Endothelial cell of umbilical vein (primary cell): ENCODE results near the gene FOLR1. TPM values are rescaled to one million over a fixed set of nuclear protein-coding genes. Genes with fewer than 3 reads are reported as not detected.

Source experiments
- BruUV-seq: library from RNA; stranded (reverse); fragments of 400-500 nt; replicated peaks from 2 replicates; lab custom pipeline; 2021; lab: Mats Ljungman, UMichigan
- CTCF ChIA-PET: fragments of 300-600, 350-600 bp; sonication (Branson Sonifier 250); formaldehyde crosslinking; loops from one replicate; lab custom pipeline; 2021; ENCODE audit warnings: antibody characterized with exemption, inconsistent platforms; lab: Charles Lee
- POLR2A ChIA-PET: fragments of 300-600, 350-600 bp; sonication (Branson Sonifier 250); formaldehyde crosslinking; loops from one replicate; lab custom pipeline; 2021; ENCODE audit warnings: antibody characterized with exemption, inconsistent platforms; lab: Charles Lee
- DNase-seq: peaks from one replicate; pipeline ENCODE4 v3.0.0-alpha.2; 2011; ENCODE audit warnings: low read depth, low spot score
- FAIRE-seq: peaks from 2 replicates; lab custom pipeline; 2011; peaks lifted over from hg19 to GRCh38; lab: Jason Lieb, UNC
- H2AFZ ChIP-seq: 2 replicates; pipeline ENCODE4 v1.6.0; 2012; ENCODE audit warnings: low read depth, low read length, control low read depth, inconsistent platforms
- H3K27ac ChIP-seq: 2 replicates; pipeline ENCODE4 v1.5.1; 2011; ENCODE audit warnings: low read depth, mild to moderate bottlenecking, control low read depth, low read length, moderate library complexity; ENCODE audit not compliant: insufficient read depth
- H3K27me3 ChIP-seq, 2 experiments: 2 replicates each; pipeline versions ENCODE4 v1.6.0 to v1.6.1; 2011; ENCODE audit warnings: low read length in 2 of 2, mixed read lengths in 1 of 2; ENCODE audit not compliant: control insufficient read depth in 2 of 2, insufficient read depth in 2 of 2
- H3K36me3 ChIP-seq, 2 experiments: 2 replicates in 1 of 2; 3 replicates in 1 of 2; pipeline ENCODE4 v1.5.1; 2011; ENCODE audit warnings: low read length in 2 of 2, mild to moderate bottlenecking in 1 of 2, moderate library complexity in 1 of 2; ENCODE audit not compliant: control insufficient read depth in 2 of 2, insufficient read depth in 2 of 2; ENCODE audit errors: extremely low read depth in 1 of 2
- H3K4me1 ChIP-seq: 3 replicates; pipeline ENCODE4 v1.5.1; 2011; ENCODE audit warnings: mild to moderate bottlenecking, low read length; ENCODE audit not compliant: control insufficient read depth, insufficient read depth; ENCODE audit errors: extremely low read depth
- H3K4me2 ChIP-seq: 2 replicates; pipeline ENCODE4 v1.6.1; 2011; ENCODE audit warnings: low read length, control low read depth, mixed read lengths; ENCODE audit not compliant: insufficient read depth
- H3K4me3 ChIP-seq, 3 experiments: fragments of 200-600 bp in 1 of 3; sonication (generic), shearing (Covaris generic) in 1 of 3; replicated peaks in 1 of 3; 2 replicates each; pipeline ENCODE4 v1.5.1; 2011 to 2016; ENCODE audit warnings: control low read depth in 3 of 3, low read length in 3 of 3, mild to moderate bottlenecking in 2 of 3, inconsistent platforms in 1 of 3, low read depth in 1 of 3, moderate library complexity in 1 of 3; ENCODE audit not compliant: insufficient read depth in 1 of 3
- H3K79me2 ChIP-seq: 2 replicates; pipeline ENCODE4 v1.6.0; 2012; ENCODE audit warnings: low read length, inconsistent platforms; ENCODE audit not compliant: control insufficient read depth, insufficient read depth
- H3K9ac ChIP-seq: replicated peaks from 2 replicates; pipeline ENCODE3; 2011; ENCODE audit warnings: low read length, control low read depth; ENCODE audit not compliant: insufficient read depth; ENCODE audit errors: extremely low read depth
- H3K9me1 ChIP-seq: replicated peaks from 3 replicates; pipeline ENCODE4 v1.6.0; 2011; ENCODE audit warnings: mild to moderate bottlenecking, low read length; ENCODE audit not compliant: control insufficient read depth, insufficient read depth; ENCODE audit errors: extremely low read depth
- H3K9me3 ChIP-seq: replicated peaks from 2 replicates; pipeline ENCODE4 v1.5.1; 2012; ENCODE audit warnings: low read length, inconsistent platforms; ENCODE audit not compliant: control insufficient read depth, insufficient read depth
- H4K20me1 ChIP-seq: replicated peaks from 2 replicates; pipeline ENCODE3; 2011; ENCODE audit warnings: mild to moderate bottlenecking, low read length; ENCODE audit not compliant: control insufficient read depth, insufficient read depth; ENCODE audit errors: extremely low read depth
- EZH2 ChIP-seq: IDR thresholded peaks from 2 replicates; pipeline ENCODE4 v1.6.1; 2012; ENCODE audit warnings: borderline replicate concordance, low read depth, mild to moderate bottlenecking, moderate library complexity, low read length, inconsistent platforms; ENCODE audit not compliant: severe bottlenecking
- FOS ChIP-seq: IDR thresholded peaks from 2 replicates; pipeline ENCODE4 v1.6.1; 2011; ENCODE audit warnings: mild to moderate bottlenecking, low read length, moderate library complexity, borderline replicate concordance; ENCODE audit not compliant: insufficient read depth
- GATA2 ChIP-seq: IDR thresholded peaks from 2 replicates; pipeline ENCODE4 v1.7.0; 2011; ENCODE audit warnings: low read depth, mild to moderate bottlenecking, moderate library complexity, mixed read lengths, low read length; ENCODE audit not compliant: insufficient read length, insufficient read depth
- JUN ChIP-seq: IDR thresholded peaks from 2 replicates; pipeline ENCODE4 v1.6.1; 2011; ENCODE audit warnings: borderline replicate concordance, low read depth; ENCODE audit not compliant: insufficient read length, insufficient read depth
- MAX ChIP-seq: IDR thresholded peaks from 2 replicates; pipeline ENCODE4 v1.6.1; 2011; ENCODE audit not compliant: insufficient read depth, insufficient read length
- MYC ChIP-seq: IDR thresholded peaks from one replicate; pipeline ENCODE4 v1.6.1; 2011; ENCODE audit warnings: mild to moderate bottlenecking, low read depth, low read length
- POLR2A ChIP-seq: IDR thresholded peaks from 2 replicates; pipeline ENCODE4 v1.6.1; 2012; ENCODE audit warnings: low read depth, mild to moderate bottlenecking, control low read depth, low read length
- POLR2AphosphoS5 ChIP-seq: IDR thresholded peaks from 2 replicates; pipeline ENCODE4 v1.6.1; 2012; ENCODE audit warnings: low read depth, mild to moderate bottlenecking, control low read depth, low read length, moderate library complexity; ENCODE audit not compliant: insufficient read depth
- dilution Hi-C: fragments of 300-500 bp; cut with MboI; formaldehyde crosslinking; loops from one replicate; pipeline ENCODE4 v1.15.0; 2019; ENCODE audit warnings: low sequenced_read_pairs; ENCODE audit not compliant: extremely low pct_ligation_motif_present
- intact Hi-C: fragments of 100-400 bp; cut with micrococcal nuclease; formaldehyde crosslinking; loops from one replicate; pipeline ENCODE4 v1.10.0; 2022
- polyA plus RNA-seq, 4 experiments: library from polyadenylated mRNA; depleted of rRNA in 3 of 4; stranded (reverse) in 3 of 4; unstranded in 1 of 4; fragments of >200 nt; gene quantifications; 2 replicates each; pipeline versions ENCODE4 v1.2.1 to v1.2.3, GENCODE V29; 2011 to 2012; ENCODE audit warnings: missing spikeins in 1 of 4
- total RNA-seq: library from RNA; stranded (reverse); gene quantifications from 2 replicates; pipeline ENCODE4 v1.2.3, GENCODE V29; 2021
- TF ChIP-seq, protein P1 (sequence below), 2 donors: IDR thresholded peaks; 1 replicate in 1 of 2; 2 replicates in 1 of 2; pipeline ENCODE4 v1.5.1; 2011; ENCODE audit warnings: low read length in 2 of 2, mild to moderate bottlenecking in 2 of 2, moderate library complexity in 2 of 2, control low read depth in 1 of 2, inconsistent platforms in 1 of 2, low read depth in 1 of 2; ENCODE audit not compliant: insufficient read depth in 1 of 2; ENCODE audit errors: extremely low read depth in 1 of 2

FOLR1 gene
- total and polyA plus RNA-seq, 2 donors (not counting 3 experiments of a cell fraction or from before 2014, with no cell fraction given): not detected

DNA sequence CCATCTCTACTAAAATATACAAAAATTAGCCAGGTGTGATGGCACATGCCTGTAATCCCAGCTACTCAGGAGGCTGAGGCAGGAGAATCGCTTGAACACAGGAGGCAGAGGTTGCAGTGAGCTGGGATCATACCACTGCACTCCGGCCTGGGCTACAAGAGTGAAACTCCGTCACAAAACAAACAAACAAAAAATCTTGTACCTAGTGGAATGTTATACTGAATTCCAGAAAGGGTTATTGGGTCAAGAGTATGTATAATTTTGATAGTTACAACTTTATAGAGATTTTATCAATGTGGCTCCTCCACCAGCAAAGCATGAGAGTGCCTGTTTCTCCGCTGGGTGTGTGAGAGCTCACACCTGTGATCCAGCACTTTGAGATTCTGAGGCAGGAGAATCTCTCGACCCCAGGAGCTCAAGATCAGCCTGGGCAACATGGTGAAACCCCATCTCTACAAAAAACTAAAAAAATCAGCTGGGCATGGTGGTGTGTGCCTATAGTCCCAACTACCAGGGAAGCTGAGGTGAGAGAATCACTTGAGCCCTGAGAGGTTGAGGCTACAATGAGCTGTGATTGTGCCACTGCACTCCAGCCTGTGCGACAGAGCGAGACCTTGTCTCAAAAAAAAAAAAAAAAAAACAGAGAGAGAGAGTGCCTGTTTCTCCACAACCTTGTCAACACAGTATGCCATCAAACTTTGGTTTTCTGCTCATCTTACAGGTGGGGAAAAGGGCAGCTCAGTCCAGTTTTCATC is 12.7 kb upstream of the FOLR1 start:
- Histone ChIP-seq H3K36me3 (no peaks in the 10 kb centered on the region), H3K9me1 (no peaks in the 10 kb centered on the region), H3K9ac (no peak overlapping the region), H2AFZ (no peak overlapping the region), H3K27ac (no peak overlapping the region), H3K79me2 (no peaks in the 10 kb centered on the region), H3K4me3 (no peak overlapping the region), H3K4me2 (no peak overlapping the region), H3K27me3 (peaks cover 11% of the 10 kb centered on the region in 2 experiments), H3K9me3 (no peaks in the 10 kb centered on the region), H3K4me1 (no peaks in the 10 kb centered on the region), H4K20me1 (no peaks in the 10 kb centered on the region)
- no peak for DNase-seq
- intact Hi-C loops (no loop called here), dilution Hi-C loops (no loop called here)
- CTCF ChIA-PET: interaction anchor here (1.0 to 2.4 kb wide), 2 partner anchors 36 to 154 kb away, joined by 3 to 14 read pairs; no protein-coding TSS in a partner anchor
- TF ChIP-seq POLR2A: no peak
- TF ChIP-seq GATA2: no peak
- TF ChIP-seq FOS: no peak
- no peak for TF ChIP-seq MYC
- TF ChIP-seq, protein P1, sequence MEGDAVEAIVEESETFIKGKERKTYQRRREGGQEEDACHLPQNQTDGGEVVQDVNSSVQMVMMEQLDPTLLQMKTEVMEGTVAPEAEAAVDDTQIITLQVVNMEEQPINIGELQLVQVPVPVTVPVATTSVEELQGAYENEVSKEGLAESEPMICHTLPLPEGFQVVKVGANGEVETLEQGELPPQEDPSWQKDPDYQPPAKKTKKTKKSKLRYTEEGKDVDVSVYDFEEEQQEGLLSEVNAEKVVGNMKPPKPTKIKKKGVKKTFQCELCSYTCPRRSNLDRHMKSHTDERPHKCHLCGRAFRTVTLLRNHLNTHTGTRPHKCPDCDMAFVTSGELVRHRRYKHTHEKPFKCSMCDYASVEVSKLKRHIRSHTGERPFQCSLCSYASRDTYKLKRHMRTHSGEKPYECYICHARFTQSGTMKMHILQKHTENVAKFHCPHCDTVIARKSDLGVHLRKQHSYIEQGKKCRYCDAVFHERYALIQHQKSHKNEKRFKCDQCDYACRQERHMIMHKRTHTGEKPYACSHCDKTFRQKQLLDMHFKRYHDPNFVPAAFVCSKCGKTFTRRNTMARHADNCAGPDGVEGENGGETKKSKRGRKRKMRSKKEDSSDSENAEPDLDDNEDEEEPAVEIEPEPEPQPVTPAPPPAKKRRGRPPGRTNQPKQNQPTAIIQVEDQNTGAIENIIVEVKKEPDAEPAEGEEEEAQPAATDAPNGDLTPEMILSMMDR (IDR thresholded peaks at IDR 0.05; ENCODE audit: extremely low read depth in 1 of 2, insufficient read depth in 1 of 2, low read depth in 1 of 2, low read length in 2 of 2): no peak
- TF ChIP-seq MAX: no peak
- TF ChIP-seq EZH2: no peak
- TF ChIP-seq POLR2AphosphoS5: no peak
- no peak for TF ChIP-seq JUN
- POLR2A ChIA-PET: no interaction called here
- no TSS peak for BruUV-seq
- no peak for FAIRE-seq
